Activated naive CD8-positive, alpha-beta T cell treated with anti-CD3 and anti-CD28 coated beads, Interleukin-2, amount 50 U/mL, for 16 hours (primary cell): ENCODE data around the gene MT1B.
"Not testable (repeated sequence)": the region's sequence is repeated elsewhere in the genome, so short reads cannot be mapped to it uniquely, and the experiment has no call there.

Experiments used
- DNase-seq: peaks from one replicate; pipeline ENCODE4 v3.0.0-alpha.2; 2020; ENCODE audit warnings: low read depth, low spot score

MT1B gene

GRCh38 chr16:56637814-56638750 is 13.6 kb upstream of the MT1B start, which contains the start of gene MT1A:
TSS of gene MT1A (plus strand) at chr16:56638666. CDS start at chr16:56638739, 73 bp downstream.
- DNase-seq = no peak

GRCh38 chr16:56639045-56639444 is 12.6 kb upstream of the MT1B start:
- no peak for DNase-seq

GRCh38 chr16:56640076-56640475 is 11.6 kb upstream of the MT1B start:
- DNase-seq = no peak

DNA sequence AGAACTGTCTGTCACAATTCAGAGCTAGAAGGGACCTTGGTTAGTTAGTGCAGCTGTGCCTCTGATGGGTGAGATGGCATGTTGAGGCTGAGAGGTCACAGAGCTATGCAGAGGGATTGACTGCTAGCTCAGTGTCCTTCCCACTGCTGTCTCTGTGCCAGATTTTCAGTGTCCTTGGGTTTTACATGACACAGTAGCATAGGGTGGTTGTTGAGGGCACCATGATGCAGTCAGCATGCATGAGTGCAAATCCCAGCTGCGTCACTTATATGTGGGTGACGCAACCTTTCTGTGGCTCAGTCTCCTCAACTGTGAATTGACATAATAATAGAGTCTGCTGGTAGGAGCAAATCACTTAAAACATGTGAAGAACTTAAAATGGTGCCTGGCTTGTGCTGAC is 10.5 kb upstream of the MT1B start:
- DNase-seq = no peak

GRCh38 chr16:56643080-56643778 is 8.5 kb upstream of the MT1B start:
- DNase-seq = peak; percentile 53

GRCh38 chr16:56643833-56644232 is 7.9 kb upstream of the MT1B start:
- no peak for DNase-seq

DNA sequence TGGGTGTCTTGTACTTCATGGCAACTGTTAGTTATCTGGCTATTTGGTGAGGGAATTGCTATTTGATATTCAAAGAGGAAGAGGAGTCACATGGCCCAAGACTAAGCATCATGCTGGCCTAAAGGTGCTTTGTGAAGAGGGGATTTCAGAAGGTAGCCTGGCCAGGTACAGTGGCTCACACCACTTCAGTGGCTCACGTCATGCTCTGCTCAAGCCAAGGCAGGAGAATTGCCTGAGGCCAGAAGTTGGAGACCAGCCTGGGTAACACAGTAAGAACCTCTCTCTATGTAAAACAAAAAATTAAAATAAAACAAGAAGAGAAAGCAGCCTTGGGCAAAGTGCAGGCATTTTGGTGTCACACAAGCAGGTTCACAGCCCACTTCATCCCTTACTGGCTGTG is 6.4 kb upstream of the MT1B start:
- DNase-seq = no peak

DNA sequence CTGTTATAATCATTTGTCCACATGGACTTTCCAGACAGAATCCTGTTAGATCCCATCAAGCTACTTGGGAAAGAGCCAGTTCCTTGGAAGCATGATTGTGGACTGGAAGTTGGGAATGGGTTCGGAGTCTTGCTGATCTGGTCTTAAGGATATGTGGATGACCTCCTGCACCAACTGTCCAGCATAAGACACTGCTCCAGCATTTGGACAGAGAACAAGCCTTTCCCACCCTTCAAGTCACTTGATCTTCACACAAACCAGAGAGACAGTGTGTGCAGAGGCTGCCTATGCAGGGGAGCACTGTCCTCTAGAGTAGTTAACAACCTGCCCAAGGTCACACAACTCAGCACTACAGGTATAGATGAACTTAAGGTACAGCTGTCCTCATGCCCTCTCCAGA is 5.8 kb upstream of the MT1B start:
- no peak for DNase-seq

- DNase-seq = no peak
Observed at GRCh38 chr16:56647641-56648431, 3.9 kb upstream of the MT1B start.

GRCh38 chr16:56649271-56649670 is 2.4 kb upstream of the MT1B start:
- no peak for DNase-seq

DNA sequence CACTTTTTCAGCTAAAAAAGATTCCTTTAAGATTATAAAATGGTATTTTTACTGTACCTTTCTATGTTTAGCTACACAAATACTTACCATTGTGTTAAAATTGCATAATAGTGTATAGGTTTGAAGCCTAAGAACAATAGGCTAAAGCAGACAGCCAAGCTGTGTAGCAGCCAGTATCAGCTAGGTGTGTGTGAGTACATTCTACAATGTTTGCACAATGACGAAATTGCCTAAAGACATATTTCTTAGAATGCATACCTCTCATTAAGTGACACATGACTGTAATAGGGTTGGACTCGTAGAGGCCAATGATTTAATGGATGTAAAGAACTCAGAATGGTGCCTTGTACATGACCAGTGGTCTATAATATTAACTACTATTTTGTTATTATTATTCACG is 1.9 kb upstream of the MT1B start:
- no peak for DNase-seq

DNA sequence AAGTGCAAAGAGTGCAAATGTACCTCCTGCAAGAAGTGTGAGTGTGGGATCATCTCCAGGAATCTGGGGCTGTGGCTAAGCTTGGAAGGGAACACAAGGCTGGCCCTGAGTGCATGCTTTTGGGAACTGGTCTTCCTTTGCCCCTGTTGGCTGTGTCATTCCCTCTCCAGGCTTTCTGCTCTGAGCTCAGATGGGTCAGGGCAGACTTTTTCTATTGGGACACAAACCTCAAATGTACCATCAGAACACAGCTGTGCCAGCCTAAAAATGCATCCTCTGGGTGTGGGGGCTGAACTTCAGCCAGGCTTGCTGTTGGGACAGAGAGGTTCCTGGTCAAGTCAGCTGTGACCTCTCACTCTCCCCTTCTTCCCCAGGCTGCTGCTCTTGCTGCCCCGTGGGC is 914 bp downstream of the MT1B start:
- DNase-seq = no peak

- DNase-seq = no peak
Observed at GRCh38 chr16:56653218-56653617, 1.5 kb downstream of the MT1B start.

DNA sequence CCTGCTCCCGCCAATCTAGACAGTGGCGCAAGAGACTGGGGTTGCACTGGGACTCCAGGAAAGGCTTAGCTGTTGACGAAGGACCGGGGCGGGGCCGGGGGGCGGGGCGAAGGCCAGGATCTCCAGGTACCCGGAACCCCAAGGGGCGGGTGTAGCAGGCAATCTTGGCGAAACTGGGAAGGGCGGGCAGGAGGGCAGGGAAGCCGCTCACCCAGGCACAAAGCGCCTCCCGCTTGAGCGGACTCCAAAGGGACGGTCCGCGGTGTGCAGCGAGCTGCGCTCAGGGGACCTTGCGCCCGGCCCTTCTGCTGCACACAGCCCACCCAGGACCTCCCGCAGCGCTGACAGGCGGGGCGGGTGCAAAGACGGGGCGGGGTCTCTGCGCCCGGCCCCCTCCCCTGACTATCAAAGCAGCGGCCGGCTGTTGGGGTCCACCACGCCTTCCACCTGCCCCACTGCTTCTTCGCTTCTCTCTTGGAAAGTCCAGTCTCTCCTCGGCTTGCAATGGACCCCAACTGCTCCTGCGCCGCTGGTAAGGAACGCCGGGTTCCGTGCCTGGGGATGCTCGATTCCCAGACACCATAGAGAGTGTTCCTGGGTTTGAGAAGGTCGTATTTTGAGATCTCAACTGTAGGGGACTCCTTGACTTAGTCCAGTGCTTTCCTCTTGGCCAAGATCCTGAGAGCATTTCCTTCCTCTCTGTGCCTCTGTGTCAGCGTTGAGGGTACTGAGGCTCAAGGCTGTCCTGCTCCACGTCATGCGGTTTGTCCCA is 6.1 kb downstream of the MT1B start, which contains the start of gene MT1F:
Gene MT1F, plus strand, starts transcription at position 405 of the 772 bp plus-strand sequence. Its CDS starts 100 bp downstream, at position 505.
- peak; percentile 33 for DNase-seq

GRCh38 chr16:56658327-56658875 is 6.7 kb downstream of the MT1B start:
- DNase-seq = no peak

DNA sequence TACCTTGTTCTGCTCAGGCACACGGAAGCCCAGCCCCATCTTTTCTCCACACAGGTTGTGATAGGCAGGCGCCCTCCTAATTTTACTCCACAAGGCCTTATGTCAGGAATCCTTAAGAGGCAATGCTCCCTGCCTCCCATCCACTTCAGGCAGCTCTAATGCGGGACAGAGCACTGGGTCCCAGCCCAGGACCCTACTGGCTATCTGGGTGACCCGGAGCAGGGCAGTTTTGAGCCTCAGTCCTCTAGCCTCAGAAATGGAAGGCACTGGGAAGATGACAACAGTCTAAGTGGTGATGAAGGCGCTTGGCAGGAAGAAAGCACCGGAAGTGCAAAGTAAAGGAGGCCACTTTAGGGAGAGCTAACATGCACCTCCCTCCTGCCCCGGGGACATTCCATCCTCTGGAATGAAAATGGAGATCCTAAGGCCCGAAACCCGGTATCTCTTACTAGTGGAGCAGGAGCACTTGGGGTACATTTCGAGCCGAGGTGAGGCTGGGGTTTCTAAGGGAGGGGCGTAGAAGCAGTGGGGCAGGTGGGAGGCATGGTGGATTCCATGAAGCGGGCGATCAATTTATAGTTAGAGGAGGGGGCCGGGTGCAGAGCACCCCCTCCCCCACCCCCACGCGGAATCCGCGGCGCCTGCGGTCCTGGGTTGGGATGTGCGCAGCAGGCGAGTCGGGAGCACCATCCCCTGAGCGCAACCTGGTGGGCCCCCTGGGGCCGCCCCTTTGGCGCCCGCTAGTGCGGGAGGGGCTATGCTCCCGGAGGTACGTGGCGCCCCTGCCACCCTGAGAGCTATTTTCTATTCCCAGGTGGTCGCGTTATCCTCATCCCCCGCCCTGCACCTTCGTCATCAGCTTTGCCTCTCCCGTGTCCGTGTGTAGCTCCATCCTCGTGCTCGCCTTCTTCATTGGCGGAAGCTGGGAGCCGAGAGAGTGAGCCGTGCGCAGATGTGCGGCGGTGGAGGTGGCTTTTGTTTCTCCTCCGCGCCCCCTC is 11.0 kb downstream of the MT1B start:
- no peak for DNase-seq

GRCh38 chr16:56664506-56664905 is 12.8 kb downstream of the MT1B start:
- no peak for DNase-seq

DNA sequence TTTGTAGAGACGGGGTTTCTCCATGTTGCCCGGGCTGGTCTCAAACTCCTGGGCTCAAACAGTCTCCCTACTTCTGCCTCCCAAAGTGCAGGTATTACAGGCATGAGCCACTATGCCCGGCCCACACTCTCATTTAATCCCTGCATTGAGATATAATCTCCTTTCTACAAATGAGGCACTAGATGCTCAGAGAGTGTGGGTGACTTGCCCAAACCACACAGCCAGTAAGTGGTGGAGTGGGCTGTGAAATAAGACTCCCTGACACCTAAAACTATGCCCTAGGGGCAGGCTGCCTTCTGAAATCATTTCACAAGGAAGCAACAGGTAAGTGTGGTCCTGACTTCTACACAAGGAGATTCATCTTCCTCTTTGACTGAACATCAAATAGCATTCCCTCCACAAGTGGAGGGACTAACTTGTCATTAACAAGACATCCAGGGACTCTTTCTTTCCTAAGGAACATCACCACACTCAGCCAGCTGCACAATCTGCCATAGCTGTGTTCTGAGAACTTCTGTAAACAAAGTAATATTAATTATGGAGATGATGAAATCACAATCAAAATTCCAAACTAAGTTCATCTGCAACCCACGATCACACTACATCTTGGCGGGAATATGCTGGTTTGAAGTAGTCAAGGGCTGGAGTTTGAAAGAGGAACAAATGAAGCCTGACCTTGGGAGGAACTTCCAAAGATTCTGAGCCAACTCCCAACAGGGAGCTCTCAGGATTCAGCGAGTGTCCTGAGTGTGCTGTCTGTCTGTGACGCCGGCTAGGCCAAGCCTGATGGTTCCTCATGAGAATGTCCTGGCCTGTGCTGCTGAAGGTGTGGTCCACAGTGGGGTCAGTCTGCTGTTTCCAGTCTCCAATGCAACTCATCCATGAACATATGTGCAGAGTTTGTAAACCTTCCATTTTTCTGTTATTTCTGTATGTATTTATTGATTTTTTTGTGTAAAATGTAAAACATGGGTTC is 13.9 kb downstream of the MT1B start:
- not testable (repeated sequence) for DNase-seq
